Measurements from ENCODE around the gene PFKFB4.

Gene PFKFB4

GRCh38 chr3:48477959-48478520 lies 78.6 kb downstream of the PFKFB4 start:
- TF ChIP-seq POLR2AphosphoS5 (IDR thresholded peaks at IDR 0.05; ENCODE audit: low read depth, low read length) (no peak), FOXP2 (optimal IDR thresholded peaks at IDR 0.05; ENCODE audit: borderline replicate concordance, extremely low read depth, extremely low read length, insufficient read depth) (no peak), REST (IDR thresholded peaks at IDR 0.05; ENCODE audit: insufficient read depth in 1 of 2, low read depth in 2 of 2, low read length in 2 of 2) (no peak), TAF1 (IDR thresholded peaks at IDR 0.05; ENCODE audit: borderline replicate concordance, insufficient read depth, low read length) (no peak), SIN3A (IDR thresholded peaks at IDR 0.05; ENCODE audit: borderline replicate concordance, insufficient read depth, low read length) (no peak)

- TF ChIP-seq TAF1 (IDR thresholded peaks at IDR 0.05; ENCODE audit: borderline replicate concordance, insufficient read depth, low read length) (no peak), SIN3A (IDR thresholded peaks at IDR 0.05; ENCODE audit: borderline replicate concordance, insufficient read depth, low read length) (no peak), POLR2AphosphoS5 (IDR thresholded peaks at IDR 0.05; ENCODE audit: low read depth, low read length) (no peak), FOXP2 (optimal IDR thresholded peaks at IDR 0.05; ENCODE audit: borderline replicate concordance, extremely low read depth, extremely low read length, insufficient read depth) (no peak), REST (IDR thresholded peaks at IDR 0.05; ENCODE audit: insufficient read depth in 1 of 2, low read depth in 2 of 2, low read length in 2 of 2) (no peak)
These were observed 80.1 kb downstream of the PFKFB4 start for GRCh38 chr3:48476426-48477053.

- TF ChIP-seq REST (IDR thresholded peaks at IDR 0.05; ENCODE audit: insufficient read depth in 1 of 2, low read depth in 2 of 2, low read length in 2 of 2) (no peak), FOXP2 (optimal IDR thresholded peaks at IDR 0.05; ENCODE audit: borderline replicate concordance, extremely low read depth, extremely low read length, insufficient read depth) (no peak), SIN3A (IDR thresholded peaks at IDR 0.05; ENCODE audit: borderline replicate concordance, insufficient read depth, low read length) (no peak), POLR2AphosphoS5 (IDR thresholded peaks at IDR 0.05; ENCODE audit: low read depth, low read length) (no peak), TAF1 (IDR thresholded peaks at IDR 0.05; ENCODE audit: borderline replicate concordance, insufficient read depth, low read length) (no peak)
These were observed 81.4 kb downstream of the PFKFB4 start for GRCh38 chr3:48475188-48475587.

- TF ChIP-seq REST (IDR thresholded peaks at IDR 0.05; ENCODE audit: insufficient read depth in 1 of 2, low read depth in 2 of 2, low read length in 2 of 2) (no peak), FOXP2 (optimal IDR thresholded peaks at IDR 0.05; ENCODE audit: borderline replicate concordance, extremely low read depth, extremely low read length, insufficient read depth) (no peak), SIN3A (IDR thresholded peaks at IDR 0.05; ENCODE audit: borderline replicate concordance, insufficient read depth, low read length) (no peak), POLR2AphosphoS5 (IDR thresholded peaks at IDR 0.05; ENCODE audit: low read depth, low read length) (no peak), TAF1 (IDR thresholded peaks at IDR 0.05; ENCODE audit: borderline replicate concordance, insufficient read depth, low read length) (no peak)
These were observed 82.0 kb downstream of the PFKFB4 start for GRCh38 chr3:48474619-48475018.
